GM19328 (cell line): Measurements from ENCODE around the gene ELF5.

Experiments used
- ATAC-seq: cut with Tn5 transposase; IDR thresholded peaks from one replicate; pipeline ENCODE4 v1.9.1; 2021; ENCODE audit warnings: mild to moderate bottlenecking, moderate library complexity; ENCODE audit not compliant: unreplicated experiment

The ELF5 gene

DNA sequence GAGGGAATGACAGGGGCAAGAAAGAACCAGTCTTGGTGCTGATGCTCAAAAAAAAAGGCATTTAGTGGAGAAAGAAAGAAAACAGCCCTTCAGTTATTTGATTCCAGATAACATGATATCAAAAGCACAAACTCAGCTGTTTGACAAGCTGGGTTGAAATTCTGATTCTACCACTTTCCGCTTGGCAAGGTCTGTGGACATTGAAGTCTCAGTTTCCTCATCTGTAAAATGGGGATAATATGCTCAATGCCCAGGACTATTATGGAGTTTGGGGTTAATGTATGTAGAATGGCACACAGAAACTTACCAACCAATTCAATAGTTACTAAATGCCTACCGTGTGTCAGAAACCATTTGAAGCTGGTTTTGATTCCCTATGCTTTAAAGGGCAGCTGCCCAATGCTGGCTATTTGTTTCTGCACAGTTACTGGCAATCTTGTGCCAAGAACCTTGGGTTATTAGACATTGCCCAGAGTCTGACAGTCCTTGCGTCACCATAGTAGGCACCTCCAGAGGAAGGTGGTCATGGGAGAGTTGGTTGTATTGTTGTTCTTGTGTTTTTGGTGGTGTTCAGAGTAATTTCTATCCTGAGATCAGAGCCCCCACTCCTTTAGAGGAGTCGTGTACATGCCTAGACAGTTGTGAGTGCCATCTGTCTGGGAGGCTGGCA lies 19.5 kb downstream of the ELF5 start:
- no peak for ATAC-seq

DNA sequence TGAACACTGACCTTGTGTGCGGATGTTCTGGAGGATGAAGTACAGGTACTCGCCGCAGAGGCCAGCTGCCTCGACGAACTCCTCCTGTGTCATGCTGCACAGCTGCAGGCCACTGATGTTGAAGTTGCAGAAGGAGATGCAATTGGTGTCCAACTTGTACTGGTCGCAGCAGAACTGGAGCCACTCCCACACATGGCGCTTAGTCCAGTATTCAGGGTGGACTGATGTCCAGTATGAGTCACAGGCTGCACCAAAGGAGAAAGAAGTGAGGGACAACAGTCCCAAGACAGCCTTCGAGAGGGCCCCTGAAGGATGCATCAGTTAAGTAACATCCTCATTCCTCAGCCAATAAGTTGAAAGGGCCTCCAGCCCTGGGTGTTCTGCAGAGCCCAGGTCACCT lies 20.1 kb downstream of the ELF5 start:
- ATAC-seq = no peak

DNA sequence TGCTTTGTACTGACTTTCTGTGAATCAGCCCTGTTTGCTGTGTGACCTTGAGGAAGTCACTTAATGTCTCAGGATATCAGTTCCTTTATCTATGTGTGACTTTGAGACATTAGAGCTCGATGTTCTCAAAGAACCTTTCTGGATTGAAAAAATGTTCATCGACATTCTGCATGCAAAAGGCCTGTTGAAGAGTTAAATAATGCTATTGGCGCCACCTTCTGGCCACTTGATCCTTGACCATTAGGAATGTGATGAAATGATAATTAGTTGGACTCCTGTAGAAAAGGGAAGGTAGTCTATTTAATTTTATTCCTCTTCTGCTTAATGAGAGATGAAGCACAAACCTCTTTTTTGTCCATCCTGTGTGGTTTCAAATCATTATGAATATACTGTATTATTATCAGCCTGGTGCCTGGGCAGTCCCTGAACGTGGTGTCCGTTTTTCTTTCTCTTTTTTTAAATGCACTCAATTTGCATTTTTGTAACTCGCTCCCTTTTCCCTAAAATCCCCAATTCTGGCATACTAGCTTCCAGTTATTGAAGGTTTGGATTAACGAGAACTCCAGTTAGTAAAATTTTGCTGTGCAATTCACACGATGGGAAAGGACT lies 20.7 kb downstream of the ELF5 start:
- ATAC-seq = no peak

DNA sequence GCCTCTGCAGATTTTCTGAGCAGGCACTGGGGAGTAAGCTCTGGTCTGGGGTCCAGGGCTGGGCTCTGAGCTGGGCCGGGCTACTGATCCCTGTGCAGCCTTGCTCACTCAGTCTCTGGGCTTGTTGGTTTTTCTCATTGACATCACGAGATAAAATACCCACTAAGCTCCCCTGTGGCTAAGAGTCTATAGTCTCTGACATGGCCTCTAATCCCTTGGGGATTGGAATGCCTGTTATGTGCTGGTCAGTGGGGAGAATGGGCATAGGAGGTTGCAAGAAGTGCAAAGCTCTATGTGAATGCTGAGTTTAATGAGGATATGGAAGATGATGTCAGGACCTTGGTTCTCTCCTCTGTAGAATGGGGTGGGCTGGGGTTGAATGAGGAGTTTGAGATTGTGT lies 23.3 kb downstream of the ELF5 start:
- no peak for ATAC-seq

DNA sequence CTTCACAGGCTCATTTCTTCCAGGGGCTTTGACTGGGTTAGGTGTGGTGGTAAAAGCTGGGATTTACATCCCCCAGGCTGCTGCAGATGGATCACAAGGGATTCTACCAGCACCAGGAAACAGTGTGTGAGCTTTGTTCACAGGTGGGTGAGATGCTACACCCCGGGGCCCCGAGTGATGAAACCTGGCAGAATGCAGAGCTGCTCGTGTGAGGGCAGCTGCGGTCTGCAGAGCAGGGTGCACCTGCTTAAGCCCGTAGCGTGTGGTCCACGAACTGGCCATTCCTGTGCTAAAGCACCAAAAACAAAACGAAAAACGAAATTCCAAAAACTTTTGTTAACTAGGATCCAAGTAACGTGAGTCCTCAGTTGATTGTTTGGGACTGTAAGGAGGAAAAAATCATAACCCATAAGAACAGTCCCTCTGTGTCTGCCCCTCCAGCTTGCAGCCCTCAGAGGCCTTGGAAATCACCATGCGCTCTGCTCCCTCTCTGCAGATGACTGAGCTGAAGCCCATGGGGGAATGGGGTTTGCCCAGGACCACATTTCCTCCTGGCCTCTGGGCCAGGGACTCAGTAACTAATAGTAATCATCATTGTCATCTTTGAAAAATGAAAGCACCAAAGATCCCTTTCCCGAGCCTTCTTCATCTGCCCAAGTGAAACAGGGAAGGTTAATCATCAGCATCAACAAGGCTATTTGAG lies 24.6 kb downstream of the ELF5 start:
- no peak for ATAC-seq

DNA sequence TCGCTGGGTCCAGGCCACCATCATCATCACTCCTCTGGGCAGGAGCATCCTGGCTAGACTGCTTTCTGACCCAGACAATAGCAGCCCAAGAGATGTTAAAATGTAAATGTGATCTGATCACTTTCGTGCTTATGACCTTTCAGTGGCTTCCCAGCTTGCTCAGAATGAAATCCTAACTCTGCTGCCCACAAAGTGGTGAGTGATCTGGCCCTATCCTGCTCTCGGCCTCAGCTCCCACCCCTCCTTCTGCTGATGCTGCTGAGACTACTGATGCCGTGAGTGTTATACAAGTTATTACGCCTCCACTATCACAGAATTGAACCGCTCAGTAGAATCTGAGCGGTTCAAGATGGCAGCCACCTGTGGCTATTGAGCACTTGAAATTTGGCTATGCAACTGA lies 26.2 kb downstream of the ELF5 start:
- ATAC-seq = no peak

DNA sequence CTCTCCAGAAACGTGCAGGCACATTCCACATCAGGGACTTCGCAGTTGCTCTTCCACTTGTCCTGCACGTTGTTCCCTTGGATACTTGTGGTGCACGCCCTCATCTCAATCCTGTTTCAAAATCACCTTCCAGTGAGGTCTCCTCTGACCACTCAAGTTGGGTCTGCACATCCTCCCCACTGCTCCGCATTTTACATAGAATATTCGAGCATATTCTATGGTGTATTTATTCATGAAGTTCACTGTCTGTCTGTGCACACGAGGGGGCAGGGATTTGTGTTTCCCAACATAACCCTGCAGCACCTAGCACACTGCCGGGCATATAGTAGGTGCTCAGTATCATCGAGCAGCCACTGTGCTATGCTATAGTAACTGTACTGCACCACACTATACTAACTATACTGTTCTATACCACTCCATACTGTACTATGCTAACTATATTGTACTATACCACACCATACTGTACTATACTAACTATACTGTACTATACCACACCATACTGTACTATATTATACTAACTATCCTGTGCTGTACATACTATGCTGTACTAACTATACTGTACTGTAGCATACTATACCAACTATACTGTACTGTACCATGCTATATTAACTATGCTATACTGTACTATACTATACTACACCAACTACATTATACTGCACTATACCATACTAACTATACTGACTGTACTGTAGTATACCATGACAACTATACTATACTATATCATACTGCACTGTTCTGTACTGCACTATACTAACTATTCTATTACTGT lies 30.3 kb downstream of the ELF5 start:
- ATAC-seq = no peak

DNA sequence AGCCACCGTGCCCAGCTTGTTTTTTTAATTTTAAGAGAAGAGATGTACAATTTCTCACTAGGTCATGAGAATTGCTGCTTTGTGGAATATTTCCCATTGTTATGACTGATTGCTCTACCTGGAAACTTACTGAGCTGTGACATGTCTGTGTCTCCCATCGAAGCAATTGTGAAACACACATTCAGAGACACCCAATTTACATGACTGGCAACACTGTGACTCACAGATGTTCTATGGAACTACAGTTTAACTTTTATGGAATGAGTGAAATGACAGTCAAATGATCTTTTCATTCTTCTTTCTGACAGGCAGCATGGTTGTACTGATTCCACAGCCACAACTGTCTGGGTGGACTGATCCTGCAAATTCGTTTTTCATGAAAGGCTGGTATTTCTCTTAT lies 32.3 kb downstream of the ELF5 start:
- ATAC-seq = no peak

DNA sequence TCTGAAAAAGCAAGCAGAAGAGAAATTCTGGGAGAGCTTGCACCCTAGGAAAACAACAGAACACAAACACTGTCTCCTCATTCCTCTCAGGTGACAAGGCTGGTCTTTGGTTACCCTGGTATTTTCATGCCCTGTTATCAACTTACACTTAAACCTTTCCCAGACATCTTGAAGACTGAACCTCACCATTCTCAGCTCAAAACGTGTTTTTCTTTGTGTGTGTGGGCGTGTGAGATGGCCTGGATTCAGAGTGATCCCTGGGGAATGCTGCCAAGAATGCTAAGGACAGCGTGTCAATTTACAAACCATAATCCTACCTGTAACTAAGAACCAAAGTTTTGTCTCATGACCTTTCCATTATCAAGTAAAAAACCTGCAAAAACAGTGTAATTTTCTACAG lies 33.3 kb downstream of the ELF5 start:
- no peak for ATAC-seq

DNA sequence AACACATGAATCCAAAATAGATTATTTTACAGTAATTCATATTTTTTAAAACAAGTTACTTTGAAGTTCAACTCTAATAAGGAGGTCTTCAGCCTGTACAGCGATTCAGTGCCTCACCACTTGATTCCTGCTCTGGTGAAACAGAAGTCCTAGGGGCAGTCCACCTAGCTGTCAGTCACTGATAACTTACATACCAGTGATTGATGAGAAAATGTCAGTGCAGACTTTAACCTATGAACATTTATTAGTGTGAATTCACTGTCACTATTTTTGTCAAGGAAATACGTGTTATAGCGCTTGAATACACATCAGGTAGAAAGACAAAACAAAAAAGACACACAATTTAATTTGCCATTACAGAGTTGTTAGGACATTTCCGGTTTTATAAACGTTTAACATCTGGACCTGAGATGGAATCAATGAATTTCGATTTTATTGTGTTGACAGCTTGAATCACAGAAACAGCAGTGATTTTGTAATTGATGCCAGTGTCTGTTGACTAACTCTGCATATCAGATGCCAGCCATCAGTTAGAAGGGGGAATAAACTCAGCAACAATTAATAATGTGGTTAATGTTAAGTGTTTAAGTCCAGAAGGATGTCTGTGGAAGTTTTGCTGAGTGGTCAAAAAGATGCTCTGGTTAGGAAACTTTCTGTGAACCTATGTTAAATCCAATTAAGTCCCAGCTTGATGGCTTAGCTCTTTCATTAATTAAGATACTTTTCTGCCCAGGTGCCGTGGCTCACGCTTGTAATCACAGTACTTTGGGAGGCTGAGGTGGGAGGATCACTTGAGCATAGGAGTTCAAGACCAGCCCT lies 34.5 kb downstream of the ELF5 start:
- no peak for ATAC-seq

DNA sequence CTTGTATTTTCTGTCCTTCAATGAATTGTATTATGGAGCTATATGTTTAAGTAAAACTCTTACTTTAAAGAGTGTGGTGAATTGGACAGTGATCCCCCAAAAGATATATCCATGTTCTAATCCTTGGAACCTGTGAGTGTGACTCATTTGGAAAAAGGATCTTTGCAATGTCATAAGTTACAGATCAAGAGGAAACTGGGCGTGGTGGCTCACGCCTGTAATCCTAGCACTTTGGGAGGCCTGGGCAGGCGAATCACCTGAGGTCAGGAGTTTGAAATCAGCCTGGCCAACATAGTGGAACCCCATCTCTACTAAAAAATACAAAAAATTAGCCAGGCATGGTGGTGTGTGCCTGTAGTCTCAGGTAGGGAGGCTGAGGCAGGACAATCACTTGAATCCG lies 36.7 kb downstream of the ELF5 start:
- no peak for ATAC-seq

DNA sequence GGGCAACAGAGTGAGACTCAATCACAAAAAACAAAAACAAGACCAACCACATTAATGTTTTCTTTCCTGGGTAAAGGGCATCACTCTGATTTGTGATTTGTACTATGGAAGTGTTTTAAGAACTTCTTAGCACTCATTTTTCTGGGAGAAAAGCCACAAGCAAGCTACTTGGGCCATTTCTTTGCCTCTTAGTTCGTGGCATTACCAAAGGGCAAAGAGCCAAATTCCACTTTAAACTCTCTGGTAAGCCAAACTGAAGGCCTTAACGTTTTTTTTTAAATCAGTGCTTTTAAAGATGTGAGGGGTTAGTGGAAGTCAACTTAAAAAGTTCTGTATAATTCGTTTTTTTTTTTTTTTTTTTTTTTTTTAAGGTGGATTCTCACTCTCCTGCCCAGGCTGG lies 37.9 kb downstream of the ELF5 start:
- no peak for ATAC-seq

DNA sequence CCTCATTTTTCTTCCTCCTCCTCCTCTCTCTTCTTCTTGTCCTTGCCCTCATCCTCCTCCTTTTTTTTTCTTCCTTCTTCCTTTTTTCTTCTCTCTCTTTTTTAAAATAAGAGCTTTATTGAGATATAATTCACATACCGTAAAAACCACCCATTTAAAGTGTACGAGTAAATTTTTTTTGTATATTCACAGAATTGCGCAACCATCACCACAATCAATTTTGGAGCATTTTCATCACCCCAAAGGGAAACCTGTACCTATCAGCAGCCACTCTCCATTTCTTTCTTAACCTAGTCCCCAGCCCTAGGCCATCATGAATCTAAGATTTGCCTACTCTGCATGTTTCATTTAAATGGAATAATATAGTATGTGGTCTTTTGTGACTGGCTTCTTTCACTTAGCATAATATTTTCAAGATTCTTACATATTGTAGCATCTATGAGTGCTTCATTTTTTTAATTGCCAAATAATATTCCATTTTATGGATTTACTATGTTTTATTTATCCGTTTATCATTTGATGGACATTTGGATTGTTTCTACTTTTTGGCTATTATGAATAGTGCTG lies 39.9 kb downstream of the ELF5 start:
- no peak for ATAC-seq

DNA sequence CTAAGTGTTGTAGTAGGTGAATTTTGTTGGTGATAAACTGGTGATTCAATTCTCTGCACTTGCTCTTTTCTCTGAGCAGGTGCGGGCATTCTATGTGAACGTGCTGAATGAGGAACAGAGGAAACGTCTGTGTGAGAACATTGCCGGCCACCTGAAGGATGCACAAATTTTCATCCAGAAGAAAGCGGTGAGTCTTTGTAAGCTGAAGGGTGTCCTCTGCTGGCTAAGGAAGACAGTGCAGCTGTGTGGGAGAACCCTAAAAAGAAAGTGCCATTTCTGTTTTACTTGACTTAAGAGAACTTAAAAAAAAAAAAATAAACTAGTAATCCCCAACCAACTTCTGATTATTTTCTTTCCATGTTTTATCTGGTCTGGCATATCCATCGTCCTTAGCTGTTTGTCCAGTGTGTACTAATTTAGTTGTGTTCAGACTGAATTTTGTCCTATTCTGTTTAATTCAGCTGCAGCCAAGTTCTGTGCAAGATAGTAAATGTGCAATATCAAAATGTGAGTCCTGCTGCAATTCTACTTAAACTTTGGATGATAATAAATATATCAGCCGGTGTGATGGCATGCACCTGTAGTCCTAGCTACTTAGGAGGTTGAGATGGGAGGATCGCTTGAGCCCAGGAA lies 45.3 kb downstream of the ELF5 start:
- ATAC-seq = no peak

DNA sequence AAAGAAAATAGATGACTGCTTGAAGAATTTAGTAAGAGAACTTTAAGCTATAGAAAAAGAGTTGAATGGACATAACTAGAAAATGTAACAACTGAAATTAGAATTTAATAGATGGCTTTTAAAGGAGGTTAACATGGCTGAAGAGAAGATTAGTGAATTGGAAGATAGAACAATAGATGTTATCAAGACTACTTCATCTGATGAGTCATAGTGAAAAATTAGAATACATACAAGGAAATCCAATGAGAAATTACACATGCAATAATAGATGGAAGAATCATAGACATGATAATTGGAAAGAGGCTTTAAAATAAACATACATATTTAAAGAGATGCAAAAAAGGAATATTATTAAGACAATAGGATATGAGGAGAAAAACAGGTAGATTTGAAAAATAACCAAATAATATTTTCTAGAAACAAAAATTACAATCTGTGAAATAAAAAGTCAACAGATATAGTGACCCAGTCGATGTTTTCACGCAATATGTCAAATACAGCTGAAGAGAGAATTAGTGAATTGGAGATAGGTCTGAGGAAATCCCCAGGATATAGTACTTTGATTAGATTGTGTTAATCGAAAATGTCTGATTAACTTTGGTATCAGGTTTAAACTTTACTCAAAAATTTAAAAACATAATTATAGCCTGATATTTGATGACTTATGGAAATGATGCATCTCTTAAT lies 46.6 kb downstream of the ELF5 start:
- no peak for ATAC-seq

DNA sequence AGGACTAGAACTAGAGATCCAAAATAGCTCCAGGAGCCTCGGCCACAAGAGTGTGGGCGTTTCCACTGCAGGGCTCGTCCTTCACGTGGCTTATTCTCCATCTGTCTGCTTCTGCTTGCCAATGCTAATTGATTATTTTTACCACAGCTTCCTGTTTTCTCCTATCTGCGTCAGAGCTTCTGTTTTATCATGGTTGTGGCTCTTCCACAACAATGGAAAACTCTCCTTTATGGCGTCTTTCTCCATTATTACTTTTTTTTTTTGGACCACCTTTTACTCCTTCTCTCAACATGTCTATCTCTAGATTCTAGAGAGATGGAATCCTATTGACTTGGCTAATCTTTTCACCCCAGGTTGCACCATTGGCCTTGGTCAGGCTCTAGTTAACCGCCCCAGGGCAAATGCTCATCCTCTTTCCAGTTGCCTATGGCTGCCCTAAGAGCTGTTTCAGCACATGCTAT lies 49.0 kb downstream of the ELF5 start:
- no peak for ATAC-seq

DNA sequence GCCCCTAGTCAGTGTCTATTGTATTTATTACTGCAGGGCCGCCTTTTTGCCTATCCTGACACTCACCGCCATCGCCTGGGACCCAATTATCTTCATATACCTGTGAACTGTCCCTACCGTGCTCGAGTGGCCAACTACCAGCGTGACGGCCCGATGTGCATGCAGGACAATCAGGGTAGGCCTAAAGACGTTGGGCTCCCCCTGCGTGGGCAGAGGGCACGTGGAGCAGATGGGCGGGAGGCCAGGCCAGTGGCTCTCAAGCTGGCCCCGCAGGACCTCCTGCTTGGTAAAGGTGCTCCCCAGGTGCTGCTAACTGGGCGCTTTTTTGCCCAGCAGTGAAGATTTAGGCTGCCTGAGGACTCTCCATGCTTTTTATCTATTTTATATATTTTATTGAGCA lies 52.4 kb downstream of the ELF5 start:
- ATAC-seq = no peak

DNA sequence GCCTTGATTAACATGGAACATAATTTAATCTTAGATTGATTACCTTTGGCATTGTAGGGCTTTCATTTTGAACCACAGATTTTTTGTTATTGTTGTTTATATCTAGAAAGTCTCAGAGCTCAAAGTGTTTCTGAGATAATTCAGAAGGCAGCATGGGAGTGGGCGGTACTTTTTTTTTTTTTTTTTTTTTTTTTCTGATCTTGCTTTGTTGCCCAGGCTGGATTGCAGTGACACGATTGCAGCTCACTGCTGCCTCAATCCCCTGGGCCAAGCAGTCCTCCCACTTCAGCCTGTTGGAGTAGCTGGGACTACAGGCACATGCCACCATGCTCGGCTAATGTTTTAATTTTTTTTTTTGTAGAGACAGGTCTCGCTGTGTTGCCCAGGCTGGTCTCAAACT lies 53.3 kb downstream of the ELF5 start:
- no peak for ATAC-seq

DNA sequence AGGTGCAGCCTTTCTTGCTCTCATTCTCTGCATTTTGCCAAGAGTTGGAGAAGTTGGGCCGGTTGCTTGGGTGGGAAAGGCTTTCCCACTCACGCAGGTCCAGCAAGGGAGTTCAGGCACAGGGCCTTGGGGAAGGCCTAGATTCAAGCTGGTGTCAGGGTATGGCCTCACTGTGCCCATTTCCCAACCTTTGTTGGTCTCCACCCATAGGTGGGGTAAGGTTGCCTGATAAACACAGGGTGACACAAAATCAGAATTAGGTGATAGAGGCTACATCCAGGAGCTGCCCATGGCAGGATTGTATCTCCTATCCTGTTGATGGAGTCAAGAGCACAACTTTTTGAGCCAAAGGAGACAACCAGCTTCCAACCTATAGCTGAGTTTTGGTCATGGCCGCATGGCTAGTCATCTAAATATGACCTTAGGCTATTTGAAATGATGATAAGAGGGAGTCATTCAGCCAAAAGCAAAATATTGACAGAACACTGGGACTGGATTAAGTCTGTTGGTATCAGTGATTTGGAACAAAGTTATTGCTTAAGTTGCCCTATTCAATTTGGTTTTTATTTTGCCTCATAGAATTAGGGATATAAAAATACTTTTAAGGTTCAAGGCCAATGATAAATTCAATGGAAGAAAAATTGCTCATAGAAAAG lies 54.0 kb downstream of the ELF5 start:
- ATAC-seq = no peak
